A673 (cell line): ENCODE data around the gene RAD23A.

ENCODE experiments used
- EZH2 ChIP-seq: fragments of 200-600 bp; sonication (generic); IDR thresholded peaks from 2 replicates; pipeline ENCODE4 v1.6.1; 2017; ENCODE audit warnings: borderline replicate concordance, low read depth, mild to moderate bottlenecking, mixed read lengths, antibody characterized with exemption, low read length; ENCODE audit not compliant: poor library complexity, severe bottlenecking
- TF ChIP-seq, protein P1 (sequence below): fragments of 300-800, 200-600 bp; sonication (generic); conservative IDR thresholded peaks from 2 replicates; pipeline ENCODE4 v1.5.1; 2017; ENCODE audit warnings: low read depth, mild to moderate bottlenecking, antibody characterized with exemption, low read length, moderate library complexity, mixed read lengths

DNA sequence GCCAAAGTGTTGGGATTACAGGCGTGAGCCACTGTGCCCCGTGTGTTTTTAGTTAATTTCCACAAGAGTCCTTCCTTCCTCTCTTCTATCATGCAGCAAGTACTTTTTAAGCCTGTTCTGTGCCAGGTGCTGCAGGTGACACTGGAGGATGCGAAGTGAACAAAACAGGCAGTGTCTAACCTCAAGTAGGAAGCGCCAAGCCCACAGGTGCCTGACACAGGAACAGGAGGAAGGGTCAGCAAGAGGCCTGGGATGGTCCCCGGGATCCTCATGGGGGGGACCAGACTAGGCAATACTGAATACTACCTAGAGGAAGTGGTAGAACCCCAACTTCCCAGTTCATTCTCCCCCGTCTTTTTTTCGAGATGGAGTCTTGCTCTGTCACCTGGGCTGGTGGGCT, 9.1 kb upstream of the RAD23A start:
- TF ChIP-seq, protein P1, sequence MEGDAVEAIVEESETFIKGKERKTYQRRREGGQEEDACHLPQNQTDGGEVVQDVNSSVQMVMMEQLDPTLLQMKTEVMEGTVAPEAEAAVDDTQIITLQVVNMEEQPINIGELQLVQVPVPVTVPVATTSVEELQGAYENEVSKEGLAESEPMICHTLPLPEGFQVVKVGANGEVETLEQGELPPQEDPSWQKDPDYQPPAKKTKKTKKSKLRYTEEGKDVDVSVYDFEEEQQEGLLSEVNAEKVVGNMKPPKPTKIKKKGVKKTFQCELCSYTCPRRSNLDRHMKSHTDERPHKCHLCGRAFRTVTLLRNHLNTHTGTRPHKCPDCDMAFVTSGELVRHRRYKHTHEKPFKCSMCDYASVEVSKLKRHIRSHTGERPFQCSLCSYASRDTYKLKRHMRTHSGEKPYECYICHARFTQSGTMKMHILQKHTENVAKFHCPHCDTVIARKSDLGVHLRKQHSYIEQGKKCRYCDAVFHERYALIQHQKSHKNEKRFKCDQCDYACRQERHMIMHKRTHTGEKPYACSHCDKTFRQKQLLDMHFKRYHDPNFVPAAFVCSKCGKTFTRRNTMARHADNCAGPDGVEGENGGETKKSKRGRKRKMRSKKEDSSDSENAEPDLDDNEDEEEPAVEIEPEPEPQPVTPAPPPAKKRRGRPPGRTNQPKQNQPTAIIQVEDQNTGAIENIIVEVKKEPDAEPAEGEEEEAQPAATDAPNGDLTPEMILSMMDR: no peak
- no peak for TF ChIP-seq EZH2
